GM10248 (cell line): ENCODE results near the gene SMARCA4.
A peak's percentile ranks its signal among the peaks of the same experiment; 100 is the strongest.

Source experiments
- CTCF ChIA-PET: fragments of 300-600 bp; sonication (Branson Sonifier 250); formaldehyde crosslinking; extraction: SDS; loops from one replicate; lab custom pipeline; 2021; ENCODE audit warnings: antibody characterized with exemption; lab: Yijun Ruan, JAX
- POLR2A ChIA-PET: fragments of 350-650 bp; sonication (Branson Sonifier 250); formaldehyde crosslinking; extraction: SDS; loops from one replicate; lab custom pipeline; 2020; ENCODE audit warnings: antibody characterized with exemption; lab: Yijun Ruan, JAX
- DNase-seq: peaks from one replicate; pipeline ENCODE4 v3.0.0; 2012; ENCODE audit errors: extremely low spot score
- CTCF ChIP-seq: IDR thresholded peaks from 2 replicates; pipeline ENCODE4 v1.5.1; 2012; ENCODE audit warnings: mild to moderate bottlenecking, low read depth; ENCODE audit errors: extremely low read depth, missing control alignments, control extremely low read depth

Gene SMARCA4

GRCh38 chr19:11033251-11033650, 72.4 kb downstream of the SMARCA4 start:
- no peak for TF ChIP-seq CTCF
- ChIA-PET POLR2A (no interaction called here), CTCF (interaction anchor here (1.2 to 4.3 kb wide), 3 partner anchors 12 to 93 kb away, joined by 3 to 37 read pairs (median 16); no protein-coding TSS in a partner anchor)
- DNase-seq, result no peak

GRCh38 chr19:11033763-11034162, 72.9 kb downstream of the SMARCA4 start:
- no peak for TF ChIP-seq CTCF
- CTCF ChIA-PET, result interaction anchor here (3.1 to 4.3 kb wide), 6 partner anchors 12 to 171 kb away, joined by 11 to 37 read pairs (median 18); partner anchors contain the start of gene LDLR
- POLR2A ChIA-PET, result no interaction called here
- no peak for DNase-seq

GRCh38 chr19:11034449-11035213, 73.8 kb downstream of the SMARCA4 start:
- ChIA-PET CTCF (interaction anchor here (0.7 to 4.3 kb wide), 22 partner anchors 10 to 173 kb away, joined by 3 to 37 read pairs (median 10); partner anchors contain the start of gene LDLR), POLR2A (no interaction called here)

GRCh38 chr19:11035441-11036377, 74.9 kb downstream of the SMARCA4 start:
- ChIA-PET CTCF (interaction anchor here (0.6 to 4.3 kb wide), 47 partner anchors 9 to 339 kb away, joined by 3 to 37 read pairs (median 4); partner anchors contain the start of genes LDLR, SPC24 and SWSAP1), POLR2A (interaction anchor here (0.6 kb wide), 1 partner anchor 123 kb away, joined by 3 read pairs; no protein-coding TSS in a partner anchor)
- peak; percentile 95 for TF ChIP-seq CTCF
- peak; percentile 92 for DNase-seq

More at GRCh38 chr19:11034449-11035213, 73.8 kb downstream of the SMARCA4 start:
- no peak for TF ChIP-seq CTCF
- no peak for DNase-seq

GRCh38 chr19:11038511-11038910, 77.7 kb downstream of the SMARCA4 start:
- DNase-seq, result no peak
- no peak for TF ChIP-seq CTCF
- POLR2A ChIA-PET, result no interaction called here
- CTCF ChIA-PET, result interaction anchor here (0.9 to 1.4 kb wide), 2 partner anchors 102 to 165 kb away, joined by 3 to 4 read pairs; no protein-coding TSS in a partner anchor

GRCh38 chr19:11041194-11041593, 80.4 kb downstream of the SMARCA4 start:
- ChIA-PET CTCF (no interaction called here), POLR2A (no interaction called here)
- TF ChIP-seq CTCF, result no peak
- no peak for DNase-seq
